A673 (cell line): Measurements from ENCODE around the gene SCN2A. TPM values are rescaled to one million over a fixed set of nuclear protein-coding genes. Genes with fewer than 3 reads are reported as not detected.

Experiments
- BruUV-seq: library from RNA; stranded (reverse); fragments of 400-500 nt; replicated peaks from 2 replicates; lab custom pipeline; 2021; lab: Mats Ljungman, UMichigan
- CTCF ChIA-PET: fragments of 300-600 bp; sonication (Branson Sonifier 250); formaldehyde crosslinking; loops from one replicate; lab custom pipeline; 2022; ENCODE audit warnings: antibody characterized with exemption; lab: Charles Lee
- POLR2A ChIA-PET: fragments of 300-600 bp; sonication (Branson Sonifier 250); formaldehyde crosslinking; loops from one replicate; lab custom pipeline; 2022; ENCODE audit warnings: antibody characterized with exemption; ENCODE audit not compliant: low non-redundant PET; lab: Charles Lee
- DNase-seq: peaks from one replicate; pipeline ENCODE4 v3.0.0-alpha.2; 2015; ENCODE audit warnings: low spot score
- H3K27ac ChIP-seq: fragments of 200-600 bp; sonication (generic); 2 replicates; pipeline ENCODE4 v1.5.1; 2016; ENCODE audit warnings: mixed run types, low read depth, mild to moderate bottlenecking, mixed read lengths, antibody characterized with exemption, low read length; ENCODE audit not compliant: poor library complexity, severe bottlenecking
- H3K27me3 ChIP-seq: fragments of 200-600 bp; sonication (generic); replicated peaks from 2 replicates; pipeline ENCODE4 v1.6.1; 2017; ENCODE audit warnings: mixed run types, low read depth, mild to moderate bottlenecking, mixed read lengths, antibody characterized with exemption, low read length; ENCODE audit not compliant: insufficient read depth, poor library complexity
- H3K36me3 ChIP-seq: fragments of 200-600 bp; sonication (generic); 2 replicates; pipeline ENCODE4 v1.6.1; 2016; ENCODE audit warnings: mixed run types, mild to moderate bottlenecking, mixed read lengths, antibody characterized with exemption, low read length; ENCODE audit not compliant: insufficient read depth, poor library complexity, severe bottlenecking
- H3K4me1 ChIP-seq: fragments of 200-600 bp; sonication (generic); 2 replicates; pipeline ENCODE4 v1.6.1; 2017; ENCODE audit warnings: mixed run types, mild to moderate bottlenecking, mixed read lengths, antibody characterized with exemption, low read length; ENCODE audit not compliant: insufficient read depth, poor library complexity, severe bottlenecking
- H3K4me3 ChIP-seq: fragments of 200-600 bp; sonication (generic); 2 replicates; pipeline ENCODE4 v1.5.1; 2016; ENCODE audit warnings: low read depth, mixed run types, mild to moderate bottlenecking, mixed read lengths, low read length; ENCODE audit not compliant: poor library complexity, severe bottlenecking
- H3K9me3 ChIP-seq: fragments of 200-600 bp; sonication (generic); 2 replicates; pipeline ENCODE4 v1.6.1; 2016; ENCODE audit warnings: mixed run types, low read depth, mild to moderate bottlenecking, mixed read lengths, antibody characterized with exemption, low read length; ENCODE audit not compliant: poor library complexity, severe bottlenecking
- EZH2 ChIP-seq: fragments of 200-600 bp; sonication (generic); IDR thresholded peaks from 2 replicates; pipeline ENCODE4 v1.6.1; 2017; ENCODE audit warnings: borderline replicate concordance, low read depth, mild to moderate bottlenecking, mixed read lengths, antibody characterized with exemption, low read length; ENCODE audit not compliant: poor library complexity, severe bottlenecking
- intact Hi-C: fragments of 100-400 bp; cut with micrococcal nuclease; formaldehyde crosslinking; loops from one replicate; pipeline ENCODE4 v1.10.0; 2022; ENCODE audit not compliant: unreplicated experiment
- total RNA-seq: library from RNA; stranded (reverse); gene quantifications from 2 replicates; pipeline ENCODE4 v1.2.3, GENCODE V29; 2021
- TF ChIP-seq, protein P1 (sequence below): fragments of 300-800, 200-600 bp; sonication (generic); conservative IDR thresholded peaks from 2 replicates; pipeline ENCODE4 v1.5.1; 2017; ENCODE audit warnings: low read depth, mild to moderate bottlenecking, antibody characterized with exemption, low read length, moderate library complexity, mixed read lengths

Gene SCN2A
- total RNA-seq, 1 experiment from 2014 or later = 0.73 TPM

- no peak overlapping the region for H3K4me3 ChIP-seq
- no peaks in the 10 kb centered on the region for H3K27me3 ChIP-seq
- DNase-seq = no peak
- TF ChIP-seq EZH2 = no peak
- TF ChIP-seq, protein P1, sequence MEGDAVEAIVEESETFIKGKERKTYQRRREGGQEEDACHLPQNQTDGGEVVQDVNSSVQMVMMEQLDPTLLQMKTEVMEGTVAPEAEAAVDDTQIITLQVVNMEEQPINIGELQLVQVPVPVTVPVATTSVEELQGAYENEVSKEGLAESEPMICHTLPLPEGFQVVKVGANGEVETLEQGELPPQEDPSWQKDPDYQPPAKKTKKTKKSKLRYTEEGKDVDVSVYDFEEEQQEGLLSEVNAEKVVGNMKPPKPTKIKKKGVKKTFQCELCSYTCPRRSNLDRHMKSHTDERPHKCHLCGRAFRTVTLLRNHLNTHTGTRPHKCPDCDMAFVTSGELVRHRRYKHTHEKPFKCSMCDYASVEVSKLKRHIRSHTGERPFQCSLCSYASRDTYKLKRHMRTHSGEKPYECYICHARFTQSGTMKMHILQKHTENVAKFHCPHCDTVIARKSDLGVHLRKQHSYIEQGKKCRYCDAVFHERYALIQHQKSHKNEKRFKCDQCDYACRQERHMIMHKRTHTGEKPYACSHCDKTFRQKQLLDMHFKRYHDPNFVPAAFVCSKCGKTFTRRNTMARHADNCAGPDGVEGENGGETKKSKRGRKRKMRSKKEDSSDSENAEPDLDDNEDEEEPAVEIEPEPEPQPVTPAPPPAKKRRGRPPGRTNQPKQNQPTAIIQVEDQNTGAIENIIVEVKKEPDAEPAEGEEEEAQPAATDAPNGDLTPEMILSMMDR = no peak
- ChIA-PET POLR2A (no interaction called here), CTCF (no interaction called here)
- H3K27ac ChIP-seq = no peak overlapping the region
- no peaks in the 10 kb centered on the region for H3K4me1 ChIP-seq
- intact Hi-C loops = no loop called here
- H3K9me3 ChIP-seq = no peaks in the 10 kb centered on the region
- BruUV-seq = no TSS peak
- H3K36me3 ChIP-seq = no peaks in the 10 kb centered on the region
Measured at GRCh38 chr2:165219481-165219880, 19.7 kb upstream of the SCN2A start.

DNA sequence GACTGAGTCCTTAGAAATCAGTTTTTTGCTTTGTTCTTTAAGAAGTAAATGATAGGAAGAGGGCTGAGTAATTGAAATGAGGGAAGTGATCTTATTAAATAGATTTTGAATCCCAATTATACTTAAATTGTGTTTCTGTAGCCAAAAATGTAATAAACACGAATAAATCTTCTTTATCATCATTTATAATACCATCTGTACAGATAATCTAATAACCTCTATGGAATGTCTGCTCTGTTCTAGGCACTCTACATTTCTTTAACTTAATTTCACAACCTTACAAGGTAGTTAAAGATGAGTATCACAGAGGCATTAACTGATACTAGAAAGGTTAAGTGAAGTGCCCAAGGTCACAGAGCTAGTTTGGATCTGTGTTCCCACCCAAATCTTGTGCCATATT lies 14.3 kb upstream of the SCN2A start:
- no peak overlapping the region for H3K27ac ChIP-seq
- CTCF ChIA-PET = no interaction called here
- H3K9me3 ChIP-seq = no peaks in the 10 kb centered on the region
- BruUV-seq = no TSS peak
- DNase-seq = no peak
- intact Hi-C loops = no loop called here
- POLR2A ChIA-PET = no interaction called here
- H3K4me1 ChIP-seq = no peaks in the 10 kb centered on the region
- no peaks in the 10 kb centered on the region for H3K36me3 ChIP-seq
- no peaks in the 10 kb centered on the region for H3K27me3 ChIP-seq
- no peak overlapping the region for H3K4me3 ChIP-seq
- TF ChIP-seq EZH2 = no peak
- TF ChIP-seq, protein P1 = no peak

- intact Hi-C loops = no loop called here
- no peak for DNase-seq
- H3K27ac ChIP-seq = no peak overlapping the region
- H3K36me3 ChIP-seq = no peaks in the 10 kb centered on the region
- TF ChIP-seq, protein P1 = no peak
- no peak for TF ChIP-seq EZH2
- no peaks in the 10 kb centered on the region for H3K9me3 ChIP-seq
- H3K27me3 ChIP-seq = no peaks in the 10 kb centered on the region
- ChIA-PET POLR2A (no interaction called here), CTCF (no interaction called here)
- no peaks in the 10 kb centered on the region for H3K4me1 ChIP-seq
- no TSS peak for BruUV-seq
- H3K4me3 ChIP-seq = no peak overlapping the region
Measured at GRCh38 chr2:165227571-165227970, 11.6 kb upstream of the SCN2A start.
